Measurements from ENCODE around the gene PRMT7.

Gene PRMT7

GRCh38 chr16:68350813-68351350 lies 40.1 kb downstream of the PRMT7 start:
- DNase-seq (ENCODE audit: low read depth) = no peak
- in situ Hi-C loops (cut with HindIII; ENCODE audit: low sequenced_read_pairs) = no loop called here
- no peak for TF ChIP-seq CTCF (IDR thresholded peaks at IDR 0.05; ENCODE audit: low read depth, low read length, missing control alignments)
- H3K4me3 ChIP-seq (ENCODE audit: low read depth, low read length) = no peak overlapping the region

- DNase-seq (ENCODE audit: low read depth) = no peak
- in situ Hi-C loops (cut with HindIII; ENCODE audit: low sequenced_read_pairs) = no loop called here
- no peak for TF ChIP-seq CTCF (IDR thresholded peaks at IDR 0.05; ENCODE audit: low read depth, low read length, missing control alignments)
- H3K4me3 ChIP-seq (ENCODE audit: low read depth, low read length) = no peak overlapping the region
These were observed 40.6 kb downstream of the PRMT7 start for GRCh38 chr16:68351463-68351862.

GRCh38 chr16:68351991-68352431 lies 41.2 kb downstream of the PRMT7 start:
- no peak for DNase-seq (ENCODE audit: low read depth)
- no peak overlapping the region for H3K4me3 ChIP-seq (ENCODE audit: low read depth, low read length)
- in situ Hi-C loops (cut with HindIII; ENCODE audit: low sequenced_read_pairs) = no loop called here

GRCh38 chr16:68353366-68353765 lies 42.5 kb downstream of the PRMT7 start:
- in situ Hi-C loops (cut with HindIII; ENCODE audit: low sequenced_read_pairs) = no loop called here
- no peak for TF ChIP-seq CTCF (IDR thresholded peaks at IDR 0.05; ENCODE audit: low read depth, low read length, missing control alignments)
- H3K4me3 ChIP-seq (ENCODE audit: low read depth, low read length) = no peak overlapping the region
- no peak for DNase-seq (ENCODE audit: low read depth)

More at GRCh38 chr16:68351991-68352431, 41.2 kb downstream of the PRMT7 start:
- no peak for TF ChIP-seq CTCF (IDR thresholded peaks at IDR 0.05; ENCODE audit: low read depth, low read length, missing control alignments)

- in situ Hi-C loops (cut with HindIII; ENCODE audit: low sequenced_read_pairs) = no loop called here
- no peak for DNase-seq (ENCODE audit: low read depth)
- no peak overlapping the region for H3K4me3 ChIP-seq (ENCODE audit: low read depth, low read length)
- TF ChIP-seq CTCF (IDR thresholded peaks at IDR 0.05; ENCODE audit: low read depth, low read length, missing control alignments) = no peak
These were observed 44.0 kb downstream of the PRMT7 start for GRCh38 chr16:68354816-68355215.

GRCh38 chr16:68355447-68356248 lies 44.8 kb downstream of the PRMT7 start:
- no peak for TF ChIP-seq CTCF (IDR thresholded peaks at IDR 0.05; ENCODE audit: low read depth, low read length, missing control alignments)
- H3K4me3 ChIP-seq (ENCODE audit: low read depth, low read length) = no peak overlapping the region
- in situ Hi-C loops (cut with HindIII; ENCODE audit: low sequenced_read_pairs) = no loop called here
- no peak for DNase-seq (ENCODE audit: low read depth)
